Large intestine (tissue), 3 donors: ENCODE data around the gene RGS6. TPM values are rescaled to one million over a fixed set of nuclear protein-coding genes. Genes with fewer than 3 reads are reported as not detected.

Experiments used
- DNase-seq, 2 donors: peaks; one replicate each; pipeline versions ENCODE4 v3.0.0 to v3.0.0-alpha.2; 2013
- H3K27ac ChIP-seq: one replicate; pipeline ENCODE4 v1.5.1; 2013; ENCODE audit warnings: low read length
- H3K27me3 ChIP-seq: 2 replicates; pipeline ENCODE4 v1.6.1; 2013; ENCODE audit warnings: low read length; ENCODE audit not compliant: control insufficient read depth, insufficient read depth
- H3K36me3 ChIP-seq: 2 replicates; pipeline ENCODE4 v1.6.1; 2013; ENCODE audit warnings: low read length; ENCODE audit not compliant: control insufficient read depth, insufficient read depth
- H3K4me1 ChIP-seq: one replicate; pipeline ENCODE4 v1.6.1; 2013; ENCODE audit warnings: low read length; ENCODE audit not compliant: control insufficient read depth, insufficient read depth
- H3K4me3 ChIP-seq: one replicate; pipeline ENCODE4 v1.5.1; 2013; ENCODE audit warnings: low read length
- H3K9me3 ChIP-seq: one replicate; pipeline ENCODE4 v1.6.1; 2013; ENCODE audit warnings: mild to moderate bottlenecking, low read depth, low read length, moderate library complexity; ENCODE audit not compliant: control insufficient read depth
- WGBS: methylation state at CpG from one replicate; pipeline ENCODE4 v1.1.5; 2013; ENCODE audit warnings: low lambda C conversion rate; ENCODE audit not compliant: insufficient coverage; 5-methylcytosine and 5-hydroxymethylcytosine counted together
- polyA plus RNA-seq: library from polyadenylated mRNA; unstranded; fragments of 120-200 nt; gene quantifications from one replicate; pipeline ENCODE4 v1.2.1, GENCODE V29; 2013

The RGS6 gene
- polyA plus RNA-seq, 1 donor = 2.7 TPM

- no peaks in the 10 kb centered on the region for H3K27me3 ChIP-seq
- no peak overlapping the region for H3K27ac ChIP-seq
- H3K9me3 ChIP-seq = peaks cover 5% of the 10 kb centered on the region
- no peaks in the 10 kb centered on the region for H3K36me3 ChIP-seq
- H3K4me1 ChIP-seq = no peaks in the 10 kb centered on the region
- DNase-seq = no peak
- H3K4me3 ChIP-seq = no peak overlapping the region
- no CpG with 5 or more reads among the region's 1 CpG for WGBS
These were observed 571.0 kb downstream of the RGS6 start for GRCh38 chr14:72503271-72503670.

DNA sequence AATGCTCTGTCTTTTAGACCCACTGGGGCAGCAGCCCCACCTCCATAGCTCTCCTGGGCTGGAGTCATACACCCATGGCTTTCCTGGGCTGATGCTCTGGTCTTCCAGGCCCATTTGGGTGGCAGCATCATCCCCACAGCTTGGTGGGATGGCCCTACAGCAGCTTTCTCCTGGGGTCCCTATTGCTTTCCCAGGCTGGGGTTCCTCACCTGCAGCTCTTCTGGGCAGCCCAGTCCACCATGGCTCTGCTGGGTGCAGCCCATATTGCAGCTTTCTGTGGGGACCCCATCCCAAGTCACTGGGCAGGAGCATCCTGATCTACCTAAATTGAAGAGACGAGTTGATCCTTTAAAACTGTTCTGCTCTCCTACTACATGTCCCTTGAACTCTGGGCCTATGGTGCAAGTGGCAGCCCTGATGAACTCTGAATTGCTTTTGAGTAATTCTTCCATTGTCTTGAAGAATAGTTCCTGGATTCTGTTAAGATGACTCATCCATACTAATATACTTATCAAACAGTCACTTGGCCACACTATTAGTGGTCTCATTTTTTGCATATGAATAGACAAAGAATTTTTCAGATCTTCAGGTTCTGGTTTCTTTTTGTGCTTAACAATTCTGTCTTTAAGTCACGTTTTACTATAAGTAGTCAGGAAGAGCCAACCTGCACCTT, 571.6 kb downstream of the RGS6 start:
- WGBS = 100% methylated on average over 1 of the region's 2 CpGs

GRCh38 chr14:72510566-72510965, 578.3 kb downstream of the RGS6 start:
- H3K27me3 ChIP-seq = peaks cover 5% of the 10 kb centered on the region
- H3K9me3 ChIP-seq = no peaks in the 10 kb centered on the region
- no peaks in the 10 kb centered on the region for H3K36me3 ChIP-seq
- no peaks in the 10 kb centered on the region for H3K4me1 ChIP-seq
- WGBS = 62% methylated on average over 2 of the region's 4 CpGs
- no peak overlapping the region for H3K27ac ChIP-seq
- DNase-seq = no peak
- no peak overlapping the region for H3K4me3 ChIP-seq

More for the DNA sequence above, 571.6 kb downstream of the RGS6 start:
- DNase-seq = no peak
- Histone ChIP-seq H3K4me1 (no peaks in the 10 kb centered on the region), H3K36me3 (no peaks in the 10 kb centered on the region), H3K9me3 (peaks cover 5% of the 10 kb centered on the region), H3K4me3 (no peak overlapping the region), H3K27ac (no peak overlapping the region), H3K27me3 (no peaks in the 10 kb centered on the region)

DNA sequence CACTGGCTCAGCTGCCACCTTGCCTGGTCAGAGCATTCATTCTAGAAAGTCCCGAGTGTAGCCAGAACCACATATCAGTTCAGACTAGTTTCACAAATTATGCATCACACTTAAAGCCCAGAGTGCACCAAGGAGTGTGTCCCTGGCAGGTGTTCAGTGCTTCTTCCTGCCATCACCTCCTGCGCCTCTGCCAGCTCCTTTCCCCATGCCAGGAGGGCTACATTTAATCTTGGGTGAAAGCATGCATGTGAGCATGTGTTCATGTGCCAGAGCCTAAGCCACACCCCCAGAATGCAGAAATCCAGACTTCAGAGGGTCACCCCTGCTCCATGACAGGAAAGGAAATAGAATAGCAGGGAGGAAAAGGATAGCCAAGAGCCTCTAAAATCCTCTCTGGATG, 580.1 kb downstream of the RGS6 start:
- Histone ChIP-seq H3K27me3 (peaks cover 5% of the 10 kb centered on the region), H3K27ac (no peak overlapping the region), H3K4me1 (no peaks in the 10 kb centered on the region), H3K36me3 (no peaks in the 10 kb centered on the region), H3K4me3 (no peak overlapping the region), H3K9me3 (no peaks in the 10 kb centered on the region)
- WGBS = no CpG with 5 or more reads among the region's 2 CpGs
- no peak for DNase-seq

GRCh38 chr14:72512925-72513324, 580.7 kb downstream of the RGS6 start:
- DNase-seq = no peak
- Histone ChIP-seq H3K27ac (no peak overlapping the region), H3K4me1 (no peaks in the 10 kb centered on the region), H3K9me3 (no peaks in the 10 kb centered on the region), H3K27me3 (peaks cover 5% of the 10 kb centered on the region), H3K36me3 (no peaks in the 10 kb centered on the region), H3K4me3 (no peak overlapping the region)
- no CpG with 5 or more reads among the region's 5 CpGs for WGBS

GRCh38 chr14:72513346-72513745, 581.1 kb downstream of the RGS6 start:
- WGBS = no CpG with 5 or more reads among the region's 3 CpGs
- H3K27me3 ChIP-seq = peaks cover 5% of the 10 kb centered on the region
- no peaks in the 10 kb centered on the region for H3K4me1 ChIP-seq
- H3K27ac ChIP-seq = no peak overlapping the region
- H3K36me3 ChIP-seq = no peaks in the 10 kb centered on the region
- DNase-seq = no peak
- H3K4me3 ChIP-seq = no peak overlapping the region
- H3K9me3 ChIP-seq = no peaks in the 10 kb centered on the region

DNA sequence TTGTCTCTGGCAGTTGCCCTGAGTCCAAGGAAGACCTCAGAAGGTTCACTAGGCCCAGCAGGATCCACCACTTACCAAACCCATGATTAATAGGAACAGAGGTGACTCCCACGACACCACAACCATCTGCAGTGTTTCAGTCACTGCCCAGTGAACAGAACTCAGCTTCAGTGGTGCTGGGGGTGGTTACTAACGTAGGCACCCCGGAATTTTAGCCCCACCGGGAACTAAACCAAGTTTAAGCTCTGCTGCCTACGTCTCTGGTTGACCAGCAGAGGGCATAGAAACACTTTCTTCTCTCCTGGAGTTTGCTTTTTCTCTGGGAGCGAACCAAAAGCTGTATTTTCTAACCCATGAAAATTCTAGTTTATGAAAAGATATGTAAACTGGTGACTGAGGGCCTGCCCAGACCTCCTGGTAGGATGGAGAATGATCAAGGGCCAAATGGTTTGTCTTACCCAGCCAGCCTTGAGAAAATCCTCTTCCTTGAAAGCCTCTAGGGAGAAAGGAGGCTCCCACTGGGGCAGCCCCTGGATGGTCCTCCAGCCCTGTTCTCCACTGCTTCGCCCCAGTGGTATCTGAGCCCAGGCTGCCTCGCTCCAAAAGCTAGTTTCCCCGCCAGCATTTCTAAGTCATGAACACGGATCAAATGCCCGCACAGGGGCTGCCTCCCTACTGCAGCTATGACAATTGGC, 581.9 kb downstream of the RGS6 start:
- no peak for DNase-seq
- H3K9me3 ChIP-seq = no peaks in the 10 kb centered on the region

DNA sequence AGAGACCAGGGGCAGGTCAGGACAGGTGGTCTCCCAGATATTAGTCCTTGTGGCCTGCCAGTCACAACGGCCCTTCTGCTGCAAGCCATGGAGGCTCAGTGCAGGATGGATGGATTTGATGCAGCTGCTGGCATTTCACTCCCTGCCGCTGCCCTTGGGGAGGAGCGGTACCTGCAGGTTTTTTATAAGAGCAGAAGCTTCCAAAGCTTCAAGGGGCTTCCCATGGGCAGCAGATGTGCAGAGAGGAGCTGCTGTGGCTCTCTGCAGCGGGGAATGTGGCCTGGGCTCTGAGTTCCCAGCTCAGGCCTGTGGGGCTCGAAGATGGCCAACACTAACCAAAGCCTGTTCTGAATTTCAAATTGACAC, 582.4 kb downstream of the RGS6 start:
- no CpG with 5 or more reads among the region's 5 CpGs for WGBS
- Histone ChIP-seq H3K27ac (no peak overlapping the region), H3K4me3 (no peak overlapping the region), H3K9me3 (no peaks in the 10 kb centered on the region), H3K27me3 (peaks cover 5% of the 10 kb centered on the region), H3K36me3 (no peaks in the 10 kb centered on the region), H3K4me1 (no peaks in the 10 kb centered on the region)
- no peak for DNase-seq

More for the DNA sequence above, 581.9 kb downstream of the RGS6 start:
- no peaks in the 10 kb centered on the region for H3K4me1 ChIP-seq
- no CpG with 5 or more reads among the region's 11 CpGs for WGBS
- peaks cover 5% of the 10 kb centered on the region for H3K27me3 ChIP-seq
- H3K36me3 ChIP-seq = no peaks in the 10 kb centered on the region
- no peak overlapping the region for H3K4me3 ChIP-seq
- H3K27ac ChIP-seq = no peak overlapping the region

DNA sequence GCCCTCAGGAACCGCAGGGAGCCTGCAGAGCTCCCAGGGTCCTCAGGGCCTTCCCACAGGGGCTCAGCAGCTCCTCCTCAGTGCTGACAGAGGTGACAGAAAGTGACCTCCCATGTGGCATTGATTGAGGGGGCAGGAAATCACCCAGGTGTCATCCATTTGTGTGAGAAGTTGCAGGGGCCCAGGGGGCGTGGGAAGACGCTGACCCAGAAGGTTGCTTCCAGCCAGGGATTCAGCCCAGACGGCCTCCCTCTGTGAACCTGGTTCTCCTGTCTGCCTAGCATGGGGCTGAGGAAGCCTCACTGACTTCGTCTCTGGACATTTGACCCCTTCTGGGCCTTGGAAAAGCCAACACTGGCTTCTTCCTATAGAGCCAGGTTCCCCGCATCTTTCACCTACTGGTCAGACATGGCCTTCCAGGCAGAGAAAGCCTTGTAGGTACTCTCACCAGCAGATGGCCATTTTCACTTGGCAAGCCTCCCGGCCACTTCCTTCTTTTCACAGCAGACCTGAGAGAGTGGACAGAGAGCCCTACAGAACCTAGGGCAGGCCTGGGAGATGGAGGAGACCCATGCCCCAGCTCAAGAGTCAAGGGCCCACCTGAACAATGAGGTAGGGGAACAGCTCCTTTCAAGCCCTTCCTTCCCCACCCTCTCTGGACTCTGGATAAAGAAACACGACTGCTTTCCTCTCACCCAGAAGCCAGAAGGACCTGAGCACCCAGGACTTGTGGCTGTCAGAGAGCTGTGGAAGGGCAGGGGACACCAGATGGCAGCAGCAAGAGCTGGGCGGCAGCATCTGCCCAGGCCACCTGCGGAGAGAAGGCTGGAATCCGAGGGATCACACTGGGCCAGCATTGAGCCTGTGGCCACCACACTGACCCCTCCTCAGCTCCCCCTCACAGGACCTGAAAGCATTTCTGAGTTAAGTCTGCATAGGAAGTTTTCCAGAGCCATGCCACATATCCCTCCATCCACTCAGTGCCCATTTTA, 583.8 kb downstream of the RGS6 start:
- Histone ChIP-seq H3K4me1 (no peaks in the 10 kb centered on the region), H3K27me3 (peaks cover 5% of the 10 kb centered on the region), H3K36me3 (no peaks in the 10 kb centered on the region), H3K4me3 (no peak overlapping the region), H3K9me3 (no peaks in the 10 kb centered on the region), H3K27ac (no peak overlapping the region)
- WGBS = no CpG with 5 or more reads among the region's 11 CpGs
- no peak for DNase-seq

- no peaks in the 10 kb centered on the region for H3K36me3 ChIP-seq
- 100% methylated on average over 1 of the region's 11 CpGs for WGBS
- no peak overlapping the region for H3K4me3 ChIP-seq
- H3K27ac ChIP-seq = no peak overlapping the region
- H3K9me3 ChIP-seq = no peaks in the 10 kb centered on the region
- DNase-seq = peak; percentile 45 to 60
- no peaks in the 10 kb centered on the region for H3K27me3 ChIP-seq
- no peaks in the 10 kb centered on the region for H3K4me1 ChIP-seq
These were observed 584.9 kb downstream of the RGS6 start for GRCh38 chr14:72516936-72517700.
